Liver (tissue), 3 donors: ENCODE results near the gene UBL4A.

Source experiments
- ATF3 ChIP-seq: IDR thresholded peaks from 2 replicates; pipeline ENCODE4 v1.6.1; 2016; ENCODE audit warnings: antibody characterized with exemption
- CTCF ChIP-seq: fragments of 150-350 bp; IDR thresholded peaks from 2 replicates; pipeline ENCODE4 v1.5.1; 2017; ENCODE audit warnings: improper control_type of control experiment, low read depth, low read length; ENCODE audit not compliant: missing input control
- EGR1 ChIP-seq, 2 donors: IDR thresholded peaks; 2 replicates each; pipeline ENCODE4 v1.6.1; 2016 to 2018; ENCODE audit warnings: antibody characterized with exemption in 2 of 2, low read depth in 2 of 2
- FOXA1 ChIP-seq: IDR thresholded peaks from 2 replicates; pipeline ENCODE4 v1.6.1; 2016; ENCODE audit warnings: antibody characterized with exemption
- GABPA ChIP-seq, 2 donors: IDR thresholded peaks in 1 of 2; conservative IDR thresholded peaks in 1 of 2; 2 replicates each; pipeline ENCODE4 v1.6.1; 2016; ENCODE audit warnings: antibody characterized with exemption in 2 of 2, mild to moderate bottlenecking in 1 of 2, moderate library complexity in 1 of 2
- HNF4A ChIP-seq, 2 donors: conservative IDR thresholded peaks; 2 replicates each; pipeline ENCODE4 v1.6.1; 2016; ENCODE audit warnings: antibody characterized with exemption in 2 of 2, mild to moderate bottlenecking in 2 of 2
- HNF4G ChIP-seq: IDR thresholded peaks from 2 replicates; pipeline ENCODE4 v1.6.1; 2016; ENCODE audit warnings: antibody characterized with exemption
- JUND ChIP-seq, 2 donors: IDR thresholded peaks; 2 replicates each; pipeline ENCODE4 v1.6.1; 2016; ENCODE audit warnings: antibody characterized with exemption in 2 of 2
- MAX ChIP-seq: IDR thresholded peaks from 2 replicates; pipeline ENCODE4 v1.6.1; 2016; ENCODE audit warnings: antibody characterized with exemption
- RAD21 ChIP-seq, 2 donors: IDR thresholded peaks; 2 replicates each; pipeline ENCODE4 v1.6.1; 2016; ENCODE audit warnings: antibody characterized with exemption in 2 of 2, mild to moderate bottlenecking in 2 of 2
- REST ChIP-seq: IDR thresholded peaks from 2 replicates; pipeline ENCODE4 v1.6.1; 2016; ENCODE audit warnings: antibody characterized with exemption, mild to moderate bottlenecking
- RXRA ChIP-seq, 2 donors: IDR thresholded peaks; 2 replicates each; pipeline ENCODE4 v1.6.1; 2017 to 2018; ENCODE audit warnings: antibody characterized with exemption in 2 of 2, mild to moderate bottlenecking in 1 of 2
- TAF1 ChIP-seq: conservative IDR thresholded peaks from 2 replicates; pipeline ENCODE4 v1.6.1; 2016; ENCODE audit warnings: antibody characterized with exemption, mild to moderate bottlenecking
- YY1 ChIP-seq: IDR thresholded peaks from 2 replicates; pipeline ENCODE4 v1.6.1; 2016; ENCODE audit warnings: antibody characterized with exemption, mild to moderate bottlenecking
- donor health status: healthy.
- donor health status: healthy.

- TF ChIP-seq CTCF = no peak
- TF ChIP-seq YY1 = no peak
- TF ChIP-seq MAX = no peak
- TF ChIP-seq FOXA1 = no peak
- TF ChIP-seq ATF3 = no peak
- TF ChIP-seq RAD21 (IDR thresholded peaks at IDR 0.05) = no peak
- no peak for TF ChIP-seq RXRA (IDR thresholded peaks at IDR 0.05)
- no peak for TF ChIP-seq EGR1 (IDR thresholded peaks at IDR 0.05; ENCODE audit: low read depth in 2 of 2)
- no peak for TF ChIP-seq REST
- no peak for TF ChIP-seq JUND (IDR thresholded peaks at IDR 0.05)
- no peak for TF ChIP-seq HNF4G
- TF ChIP-seq TAF1 = no peak
- no peak for TF ChIP-seq HNF4A (conservative IDR thresholded peaks at IDR 0.05)
- TF ChIP-seq GABPA (IDR thresholded peaks at IDR 0.05 in 1 of 2, conservative IDR thresholded peaks at IDR 0.05 in 1 of 2) = no peak
These were observed 45.2 kb upstream of the UBL4A start for GRCh38 chrX:154531626-154532025.
